GM18526 (cell line): ENCODE results near the gene KLK12.

Experiments used
- POLR2A ChIP-seq: IDR thresholded peaks from 3 replicates; pipeline ENCODE4 v1.6.1; 2011; ENCODE audit not compliant: insufficient read length; ENCODE audit errors: extremely low read depth

KLK12 gene

GRCh38 chr19:51012661-51013190 is 22.1 kb downstream of the KLK12 start:
- no peak for TF ChIP-seq POLR2A

GRCh38 chr19:51010066-51010795 is 24.6 kb downstream of the KLK12 start:
- no peak for TF ChIP-seq POLR2A

GRCh38 chr19:51009061-51009891 is 25.5 kb downstream of the KLK12 start:
- no peak for TF ChIP-seq POLR2A

- no peak for TF ChIP-seq POLR2A
Observed at GRCh38 chr19:51007488-51007887, 27.3 kb downstream of the KLK12 start.

DNA sequence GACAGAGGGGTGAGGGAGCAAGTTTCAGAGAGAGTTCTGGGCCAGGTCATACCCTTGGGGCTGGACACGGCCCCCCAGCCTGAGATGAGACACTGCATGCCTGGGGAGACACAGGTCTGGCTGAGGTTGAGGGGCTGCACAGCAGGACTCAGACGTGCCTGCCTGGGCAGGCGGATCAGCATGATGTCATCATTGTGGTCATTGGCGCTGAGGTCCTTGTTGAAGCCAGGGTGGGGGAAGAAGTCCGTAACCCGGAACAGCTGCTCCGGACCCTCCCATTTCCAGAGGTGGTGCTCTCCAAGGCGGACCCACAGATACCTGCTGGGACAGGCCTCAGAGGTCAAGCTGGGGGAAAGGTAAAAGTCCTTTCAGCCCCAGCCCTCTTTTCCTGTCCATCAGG is 28.4 kb downstream of the KLK12 start:
- no peak for TF ChIP-seq POLR2A

DNA sequence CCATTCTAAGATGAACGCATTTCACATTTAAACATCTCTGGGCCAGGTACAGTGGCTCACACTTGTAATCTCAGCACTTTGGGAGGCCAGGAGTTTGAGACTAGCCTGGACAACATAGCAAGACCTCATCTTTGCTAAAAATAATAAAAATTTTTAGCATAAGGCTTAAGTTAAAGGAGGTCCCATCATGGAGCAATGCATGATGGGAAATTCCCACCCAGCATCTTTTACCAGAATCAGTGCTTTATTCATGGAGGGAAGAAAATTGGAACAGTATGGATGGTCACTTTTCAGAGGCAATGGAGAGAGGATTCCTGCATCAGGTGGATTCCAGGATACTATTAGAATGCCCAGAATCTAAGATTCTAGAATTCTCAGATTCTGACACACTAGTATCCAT is 29.6 kb downstream of the KLK12 start:
- TF ChIP-seq POLR2A, result no peak

DNA sequence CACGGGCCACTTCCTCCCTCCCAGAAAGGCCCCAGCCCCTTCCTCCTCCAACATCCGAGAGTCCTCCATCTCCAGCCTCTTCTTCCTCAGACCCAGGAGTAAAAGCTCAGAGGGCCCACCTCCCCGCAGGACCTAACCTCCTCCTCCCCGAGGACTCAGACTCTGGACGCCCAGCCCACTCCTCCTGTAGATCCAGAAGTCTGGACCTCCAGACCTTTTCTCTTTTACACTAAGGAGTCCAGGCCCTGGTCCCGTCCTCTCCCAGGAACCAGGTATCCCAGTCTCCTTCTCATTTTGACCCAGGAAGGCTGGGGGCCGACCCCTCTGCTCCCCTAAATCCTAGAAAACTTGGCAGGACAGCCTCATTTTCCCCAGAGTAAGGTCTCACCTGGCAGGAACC is 31.5 kb downstream of the KLK12 start:
- TF ChIP-seq POLR2A, result no peak

GRCh38 chr19:51002542-51003311 is 32.1 kb downstream of the KLK12 start:
- TF ChIP-seq POLR2A, result no peak

DNA sequence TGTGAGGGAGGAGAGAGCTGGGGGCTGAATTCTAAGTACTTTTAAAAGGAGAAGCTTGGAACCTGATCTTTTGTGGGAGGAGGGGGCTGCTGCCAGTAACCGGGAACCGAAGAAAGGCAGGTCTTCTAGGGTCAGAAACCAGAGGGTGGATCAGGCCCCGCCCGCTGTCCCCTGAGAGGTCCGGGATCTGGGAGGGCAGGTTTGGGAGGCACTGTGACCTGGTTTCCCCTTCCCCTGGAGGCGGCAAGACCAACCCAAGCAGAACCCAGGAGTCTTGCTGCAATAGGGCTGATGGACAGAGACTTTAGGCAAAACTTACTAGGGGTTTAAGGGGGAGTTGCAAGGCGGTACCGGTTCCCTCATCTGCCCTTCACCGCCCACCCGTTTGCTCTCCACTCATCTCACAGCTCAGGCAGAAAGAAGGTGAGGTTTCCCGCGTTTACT is 32.7 kb downstream of the KLK12 start:
- no peak for TF ChIP-seq POLR2A

DNA sequence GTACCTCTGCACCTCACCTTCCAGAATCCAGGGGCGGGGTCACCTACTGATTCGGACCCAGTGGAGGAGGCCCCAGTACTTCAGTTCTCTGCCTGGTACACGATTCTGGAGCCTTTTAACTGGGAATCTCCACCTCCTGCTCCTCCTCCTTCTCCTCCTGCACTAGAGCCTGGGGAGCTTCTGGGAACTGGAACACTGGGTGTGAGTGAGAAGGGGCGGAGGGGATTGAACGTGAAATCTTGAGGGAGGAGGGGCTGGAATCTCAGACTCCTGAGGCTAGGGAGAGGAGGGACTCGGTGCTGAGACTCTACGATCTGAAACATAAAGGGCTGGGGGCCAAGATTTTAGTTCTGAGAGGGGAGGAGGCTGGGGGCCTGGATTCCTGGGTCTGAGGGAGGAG is 33.3 kb downstream of the KLK12 start, which contains the start of gene KLK8:
KLK8 (minus strand) TSS at position 90 of the 400 bp plus-strand sequence. CDS start 437 bp downstream, outside the sequence.
- no peak for TF ChIP-seq POLR2A

DNA sequence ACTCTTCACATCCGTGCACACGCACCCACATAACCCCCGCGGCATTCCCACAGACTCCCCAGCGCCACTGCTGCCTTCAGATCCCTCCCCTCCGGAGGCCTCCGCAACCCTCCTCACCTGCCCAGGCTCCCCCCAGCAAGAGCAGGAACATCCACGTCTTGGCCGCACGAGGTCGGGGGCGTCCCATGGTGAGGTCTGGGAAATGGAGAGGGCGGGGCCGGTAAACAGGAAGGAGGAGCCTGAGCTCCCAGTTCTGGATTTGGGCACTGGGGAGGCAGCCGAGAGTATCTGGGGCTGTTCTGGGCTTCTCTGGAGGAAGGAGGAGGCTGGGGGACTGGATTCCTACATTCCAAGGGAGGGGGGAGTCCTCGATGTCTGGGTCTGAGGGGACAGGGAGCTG is 33.8 kb downstream of the KLK12 start:
- TF ChIP-seq POLR2A, result no peak

DNA sequence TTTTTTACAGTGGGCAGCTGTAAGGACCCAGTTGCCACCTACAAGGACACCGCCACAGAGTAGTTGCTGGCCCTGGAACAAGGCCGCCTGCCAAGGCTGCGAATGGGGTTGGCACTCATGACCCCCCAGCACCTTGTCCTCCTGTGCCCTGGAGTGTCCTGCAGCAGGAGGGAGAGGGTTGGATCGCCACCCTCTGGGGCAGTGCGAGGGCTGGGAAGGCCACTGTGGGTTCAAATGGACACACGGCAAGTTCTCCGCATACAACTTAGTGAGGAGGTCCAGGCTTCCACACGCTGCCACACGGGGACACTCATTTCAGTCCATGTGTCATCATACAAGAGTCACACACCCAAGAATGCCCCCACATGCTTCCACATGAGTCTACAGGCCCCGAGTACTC is 34.4 kb downstream of the KLK12 start:
- no peak for TF ChIP-seq POLR2A

DNA sequence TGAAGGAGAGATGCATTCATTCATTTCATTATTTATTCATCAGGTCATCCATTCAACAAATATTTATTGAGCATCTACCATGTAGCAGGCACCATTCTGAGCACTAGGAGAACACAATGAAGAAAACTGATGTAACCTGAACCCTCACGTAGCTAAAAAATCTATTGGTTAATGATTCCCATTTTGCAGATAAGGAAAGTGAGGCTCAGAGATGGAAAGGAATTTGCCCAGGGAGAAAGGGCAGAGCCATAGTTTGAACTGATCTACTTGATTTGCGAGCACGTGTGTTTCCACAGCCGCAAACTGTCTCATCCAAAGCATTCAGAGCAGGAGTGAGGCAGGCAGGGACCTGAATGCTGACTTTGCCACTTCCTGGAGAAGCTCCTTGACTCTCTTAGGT is 36.1 kb downstream of the KLK12 start:
- no peak for TF ChIP-seq POLR2A

DNA sequence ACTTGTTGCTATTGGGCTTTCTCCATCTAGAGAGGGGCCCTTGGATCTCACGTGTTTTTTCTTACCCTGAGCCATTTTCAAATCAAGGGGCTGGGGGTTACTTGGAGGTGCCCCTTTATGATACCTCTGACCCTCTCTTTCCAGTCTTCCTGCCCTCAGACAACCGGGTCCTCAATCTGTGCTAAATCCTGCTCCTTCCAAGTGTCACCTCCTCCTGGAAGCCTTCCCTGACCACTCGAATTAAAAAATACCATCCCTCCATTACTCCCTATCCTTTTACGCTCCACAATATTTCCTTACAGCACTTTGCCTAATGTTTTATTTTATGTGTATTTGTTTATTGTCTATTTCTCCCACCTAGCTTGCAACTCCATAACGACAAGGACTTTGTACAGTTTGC is 36.7 kb downstream of the KLK12 start:
- TF ChIP-seq POLR2A, result no peak

DNA sequence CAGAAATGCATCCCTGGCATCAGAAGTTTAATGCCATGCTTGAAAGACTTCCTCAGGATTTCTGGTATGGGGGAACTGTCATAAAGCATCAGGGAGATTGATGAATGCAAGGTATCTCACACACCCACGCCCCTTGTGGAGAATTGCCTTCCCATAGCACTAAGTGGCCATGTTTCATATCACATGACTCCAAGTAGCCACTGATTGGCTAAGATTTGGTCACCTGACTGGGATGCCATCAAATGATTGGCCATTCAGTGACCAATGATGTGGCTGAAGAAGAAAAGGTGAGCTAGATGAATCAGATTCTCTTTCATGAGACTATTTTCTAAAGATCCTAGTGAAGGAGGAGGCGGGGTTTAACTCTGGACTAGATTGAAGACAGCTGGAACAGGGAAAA is 40.7 kb downstream of the KLK12 start:
- no peak for TF ChIP-seq POLR2A
